ENCODE data around the gene PCDHGA1.

GRCh38 chr5:141371572-141372475, 41.5 kb downstream of the PCDHGA1 start:
- TF ChIP-seq CTCF (IDR thresholded peaks at IDR 0.05; ENCODE audit: low read length), result no peak
- no peak for TF ChIP-seq EZH2 (optimal IDR thresholded peaks at IDR 0.05; ENCODE audit: low read depth, low read length)
